ENCODE measurements around the gene NKX2-1. TPM values are rescaled to one million over a fixed set of nuclear protein-coding genes. Genes with fewer than 3 reads are reported as not detected.
A peak's percentile ranks its signal among the peaks of the same experiment; 100 is the strongest.

The NKX2-1 gene
- polyA plus RNA-seq, 1 donor from 2014 or later: not detected

- no peak overlapping the region for H3K4me3 Mint-ChIP-seq
- peak overlapping the region in 1 of 3 donors; percentile 35 for H3K27ac Mint-ChIP-seq
- H3K9me3 Mint-ChIP-seq: peaks cover 0 to 2% (median 0%) of the 10 kb centered on the region in 3 donors
- H3K36me3 Mint-ChIP-seq: no peaks in the 10 kb centered on the region
- peaks cover 0 to 1% (median 0%) of the 10 kb centered on the region in 3 donors for H3K4me1 Mint-ChIP-seq
- H3K27me3 Mint-ChIP-seq: peaks cover 62% of the 10 kb centered on the region
Measured at GRCh38 chr14:36513451-36514277, 6.4 kb downstream of the NKX2-1 start.

- Mint-ChIP-seq H3K27ac (no peak overlapping the region), H3K9me3 (peaks cover 0 to 2% (median 0%) of the 10 kb centered on the region in 3 donors), H3K36me3 (no peaks in the 10 kb centered on the region), H3K4me1 (peaks cover 0 to 1% (median under 1%) of the 10 kb centered on the region in 3 donors), H3K27me3 (peaks cover 63% of the 10 kb centered on the region), H3K4me3 (no peak overlapping the region)
Measured at GRCh38 chr14:36513012-36513420, 7.0 kb downstream of the NKX2-1 start.

- Mint-ChIP-seq H3K4me3 (no peak overlapping the region), H3K36me3 (no peaks in the 10 kb centered on the region), H3K27me3 (peaks cover 67% of the 10 kb centered on the region), H3K4me1 (peaks cover 0 to 5% (median 1%) of the 10 kb centered on the region in 3 donors), H3K9me3 (peaks cover 0 to 6% (median 0%) of the 10 kb centered on the region in 3 donors), H3K27ac (no peak overlapping the region)
Measured at GRCh38 chr14:36512585-36513003, 7.4 kb downstream of the NKX2-1 start.

- peaks cover 70% of the 10 kb centered on the region for H3K27me3 Mint-ChIP-seq
- no peaks in the 10 kb centered on the region for H3K36me3 Mint-ChIP-seq
- no peak overlapping the region for H3K27ac Mint-ChIP-seq
- peaks cover 0 to 5% (median 1%) of the 10 kb centered on the region in 3 donors for H3K4me1 Mint-ChIP-seq
- no peak overlapping the region for H3K4me3 Mint-ChIP-seq
- peaks cover 0 to 7% (median 0%) of the 10 kb centered on the region in 3 donors for H3K9me3 Mint-ChIP-seq
Measured at GRCh38 chr14:36511981-36512584, 7.9 kb downstream of the NKX2-1 start.

- Mint-ChIP-seq H3K4me1 (peaks cover 0 to 5% (median 0%) of the 10 kb centered on the region in 3 donors), H3K36me3 (no peaks in the 10 kb centered on the region), H3K27ac (no peak overlapping the region), H3K9me3 (peaks cover 0 to 12% (median 0%) of the 10 kb centered on the region in 3 donors), H3K27me3 (peaks cover 76% of the 10 kb centered on the region), H3K4me3 (no peak overlapping the region)
Measured at GRCh38 chr14:36510874-36511273, 9.2 kb downstream of the NKX2-1 start.

GRCh38 chr14:36510078-36510799 lies 9.8 kb downstream of the NKX2-1 start:
- Mint-ChIP-seq H3K9me3 (peaks cover 0 to 12% (median 0%) of the 10 kb centered on the region in 3 donors), H3K4me3 (no peak overlapping the region), H3K27ac (no peak overlapping the region), H3K36me3 (no peaks in the 10 kb centered on the region), H3K27me3 (peaks cover 71% of the 10 kb centered on the region), H3K4me1 (peaks cover 0 to 5% (median 0%) of the 10 kb centered on the region in 3 donors)

GRCh38 chr14:36509069-36509917 lies 10.7 kb downstream of the NKX2-1 start:
- Mint-ChIP-seq H3K27me3 (peaks cover 73% of the 10 kb centered on the region), H3K27ac (no peak overlapping the region), H3K4me3 (peak overlapping the region in 1 of 4 donors; percentile 18), H3K36me3 (no peaks in the 10 kb centered on the region), H3K4me1 (peaks cover 3 to 9% (median 5%) of the 10 kb centered on the region in 3 donors), H3K9me3 (peaks cover 0 to 18% (median 0%) of the 10 kb centered on the region in 3 donors)

- no peak overlapping the region for H3K27ac Mint-ChIP-seq
- H3K27me3 Mint-ChIP-seq: peaks cover 70% of the 10 kb centered on the region
- H3K36me3 Mint-ChIP-seq: peaks cover under 1% of the 10 kb centered on the region
- no peak overlapping the region for H3K4me3 Mint-ChIP-seq
- H3K4me1 Mint-ChIP-seq: peaks cover 3 to 11% (median 5%) of the 10 kb centered on the region in 3 donors
- H3K9me3 Mint-ChIP-seq: peaks cover 0 to 16% (median 3%) of the 10 kb centered on the region in 3 donors
Measured at GRCh38 chr14:36508418-36509068, 11.5 kb downstream of the NKX2-1 start.

GRCh38 chr14:36507847-36508417 lies 12.1 kb downstream of the NKX2-1 start:
- Mint-ChIP-seq H3K27me3 (peaks cover 71% of the 10 kb centered on the region), H3K27ac (no peak overlapping the region), H3K4me3 (no peak overlapping the region), H3K36me3 (peaks cover 2% of the 10 kb centered on the region), H3K4me1 (peaks cover 3 to 12% (median 5%) of the 10 kb centered on the region in 3 donors), H3K9me3 (peaks cover 0 to 16% (median 3%) of the 10 kb centered on the region in 3 donors)

- peak overlapping the region in 1 of 4 donors; percentile 70 for H3K4me3 Mint-ChIP-seq
- no peak overlapping the region for H3K27ac Mint-ChIP-seq
- H3K27me3 Mint-ChIP-seq: peaks cover 73% of the 10 kb centered on the region
- H3K4me1 Mint-ChIP-seq: peaks cover 3 to 12% (median 5%) of the 10 kb centered on the region in 3 donors
- peaks cover 2% of the 10 kb centered on the region for H3K36me3 Mint-ChIP-seq
- peaks cover 0 to 16% (median 3%) of the 10 kb centered on the region in 3 donors for H3K9me3 Mint-ChIP-seq
Measured at GRCh38 chr14:36506732-36507614, 13.1 kb downstream of the NKX2-1 start.

- Mint-ChIP-seq H3K27me3 (peaks cover 76% of the 10 kb centered on the region), H3K4me1 (peaks cover 3 to 12% (median 5%) of the 10 kb centered on the region in 3 donors), H3K36me3 (peaks cover 2% of the 10 kb centered on the region), H3K27ac (peak overlapping the region in 1 of 3 donors; percentile 36), H3K4me3 (peak overlapping the region in 1 of 4 donors; percentile 50), H3K9me3 (peaks cover 0 to 16% (median 3%) of the 10 kb centered on the region in 3 donors)
Measured at GRCh38 chr14:36505892-36506731, 13.9 kb downstream of the NKX2-1 start.

Data from IgD-negative memory B cell (primary cell).